Muscle layer of colon (tissue), 2 donors: Measurements from ENCODE around the gene TRO.

Experiments used
- H3K27ac ChIP-seq: one replicate; pipeline ENCODE4 v1.7.0; 2013; ENCODE audit warnings: low read depth, mild to moderate bottlenecking, low read length, moderate library complexity
- H3K27me3 ChIP-seq, 2 donors: one replicate each; pipeline ENCODE4 v1.7.0; 2013; ENCODE audit warnings: low read length in 2 of 2, mild to moderate bottlenecking in 2 of 2; ENCODE audit not compliant: insufficient read depth in 2 of 2, control insufficient read depth in 1 of 2
- H3K36me3 ChIP-seq: one replicate; pipeline ENCODE4 v1.7.0; 2013; ENCODE audit warnings: mild to moderate bottlenecking, low read length; ENCODE audit not compliant: insufficient read depth
- H3K4me1 ChIP-seq: one replicate; pipeline ENCODE4 v1.7.0; 2013; ENCODE audit warnings: mild to moderate bottlenecking, low read length; ENCODE audit not compliant: insufficient read depth
- H3K4me3 ChIP-seq, 2 donors: one replicate each; pipeline ENCODE4 v1.7.0; 2013; ENCODE audit warnings: low read length in 2 of 2, low read depth in 1 of 2, mild to moderate bottlenecking in 1 of 2, moderate library complexity in 1 of 2
- H3K9ac ChIP-seq: one replicate; pipeline ENCODE4 v1.7.0; 2013; ENCODE audit warnings: low read length
- H3K9me3 ChIP-seq: one replicate; pipeline ENCODE4 v1.7.0; 2013; ENCODE audit warnings: mild to moderate bottlenecking, low read length
- donor health status: abdominal sarcoma.
- donor health status: Adenocarcinoma of cecum.

The TRO gene, protein sequence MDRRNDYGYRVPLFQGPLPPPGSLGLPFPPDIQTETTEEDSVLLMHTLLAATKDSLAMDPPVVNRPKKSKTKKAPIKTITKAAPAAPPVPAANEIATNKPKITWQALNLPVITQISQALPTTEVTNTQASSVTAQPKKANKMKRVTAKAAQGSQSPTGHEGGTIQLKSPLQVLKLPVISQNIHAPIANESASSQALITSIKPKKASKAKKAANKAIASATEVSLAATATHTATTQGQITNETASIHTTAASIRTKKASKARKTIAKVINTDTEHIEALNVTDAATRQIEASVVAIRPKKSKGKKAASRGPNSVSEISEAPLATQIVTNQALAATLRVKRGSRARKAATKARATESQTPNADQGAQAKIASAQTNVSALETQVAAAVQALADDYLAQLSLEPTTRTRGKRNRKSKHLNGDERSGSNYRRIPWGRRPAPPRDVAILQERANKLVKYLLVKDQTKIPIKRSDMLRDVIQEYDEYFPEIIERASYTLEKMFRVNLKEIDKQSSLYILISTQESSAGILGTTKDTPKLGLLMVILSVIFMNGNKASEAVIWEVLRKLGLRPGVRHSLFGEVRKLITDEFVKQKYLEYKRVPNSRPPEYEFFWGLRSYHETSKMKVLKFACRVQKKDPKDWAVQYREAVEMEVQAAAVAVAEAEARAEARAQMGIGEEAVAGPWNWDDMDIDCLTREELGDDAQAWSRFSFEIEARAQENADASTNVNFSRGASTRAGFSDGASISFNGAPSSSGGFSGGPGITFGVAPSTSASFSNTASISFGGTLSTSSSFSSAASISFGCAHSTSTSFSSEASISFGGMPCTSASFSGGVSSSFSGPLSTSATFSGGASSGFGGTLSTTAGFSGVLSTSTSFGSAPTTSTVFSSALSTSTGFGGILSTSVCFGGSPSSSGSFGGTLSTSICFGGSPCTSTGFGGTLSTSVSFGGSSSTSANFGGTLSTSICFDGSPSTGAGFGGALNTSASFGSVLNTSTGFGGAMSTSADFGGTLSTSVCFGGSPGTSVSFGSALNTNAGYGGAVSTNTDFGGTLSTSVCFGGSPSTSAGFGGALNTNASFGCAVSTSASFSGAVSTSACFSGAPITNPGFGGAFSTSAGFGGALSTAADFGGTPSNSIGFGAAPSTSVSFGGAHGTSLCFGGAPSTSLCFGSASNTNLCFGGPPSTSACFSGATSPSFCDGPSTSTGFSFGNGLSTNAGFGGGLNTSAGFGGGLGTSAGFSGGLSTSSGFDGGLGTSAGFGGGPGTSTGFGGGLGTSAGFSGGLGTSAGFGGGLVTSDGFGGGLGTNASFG (N-terminal part only)

DNA sequence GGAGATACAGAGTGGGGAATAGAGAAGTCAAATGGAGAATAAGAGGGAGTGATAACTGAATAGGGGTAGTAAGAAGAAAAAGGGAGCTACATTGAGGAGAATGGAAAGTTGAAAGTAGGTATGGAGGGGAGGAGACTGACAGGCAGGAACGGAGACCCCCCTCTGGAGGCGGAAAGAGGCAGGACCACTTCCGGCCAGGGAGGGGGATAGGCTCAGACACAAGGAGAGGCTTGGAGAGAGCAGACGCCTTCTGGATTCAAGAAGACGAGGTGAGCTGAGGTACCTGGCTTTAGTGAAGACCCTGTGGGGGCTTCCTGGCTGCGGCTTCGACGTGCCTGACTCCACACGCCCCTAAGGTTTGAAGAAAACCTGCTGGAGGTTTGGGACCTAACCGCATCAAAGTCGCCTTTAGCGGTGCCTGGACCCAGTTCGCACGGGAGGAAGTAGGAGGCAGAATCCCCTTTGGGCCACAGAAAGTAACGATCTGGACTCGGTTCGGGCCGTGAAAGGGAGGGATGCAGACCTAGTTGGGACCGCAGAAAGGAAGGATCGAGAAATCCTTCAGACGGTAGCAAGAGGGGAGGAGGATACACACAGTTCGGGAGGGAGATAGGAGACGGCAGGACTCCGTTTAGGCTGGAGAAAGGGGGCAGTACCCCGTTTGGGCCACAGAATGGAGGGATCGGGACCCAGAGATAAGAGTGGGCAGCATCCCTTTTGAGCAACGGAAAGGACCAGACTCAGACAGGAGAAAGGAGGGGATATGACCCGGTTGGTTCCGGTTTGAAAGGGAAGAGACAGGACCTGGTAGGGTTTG lies at the start of gene TRO:
TRO (plus strand) TSS at position 215 of the 817 bp plus-strand sequence. CDS start 1,423 bp downstream, outside the sequence.
- no peaks in the 10 kb centered on the region for H3K4me1 ChIP-seq
- H3K27me3 ChIP-seq = peaks cover 0 to 9% of the 10 kb centered on the region in 2 donors
- H3K9me3 ChIP-seq = no peaks in the 10 kb centered on the region
- H3K4me3 ChIP-seq = peak within 1 kb of the TSS; percentile 50 to 63
- peak within 1 kb of the TSS; percentile 50 for H3K9ac ChIP-seq
- no peaks in the 10 kb centered on the region for H3K36me3 ChIP-seq
- H3K27ac ChIP-seq = peak within 1 kb of the TSS; percentile 34

DNA sequence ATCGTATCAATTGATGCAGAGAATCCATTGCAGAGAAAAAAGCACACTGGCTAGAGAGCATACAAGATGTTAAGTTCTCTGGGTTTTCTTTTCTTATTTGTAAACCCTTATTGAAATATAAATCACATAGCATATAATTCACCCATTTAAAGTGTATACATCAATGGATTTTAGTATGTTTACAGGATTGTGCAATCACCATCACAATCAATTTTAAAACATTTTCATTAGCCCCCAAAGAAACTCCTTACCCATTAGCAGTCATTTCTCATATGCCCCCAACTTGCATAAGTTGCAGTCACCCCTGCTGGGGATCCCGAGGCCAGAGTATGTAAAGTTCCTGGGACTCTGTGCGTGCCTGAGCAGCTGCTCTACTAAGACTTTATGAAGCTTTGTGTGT lies 34.9 kb upstream of the TRO start:
- H3K9ac ChIP-seq = no peak overlapping the region
- H3K27ac ChIP-seq = no peak overlapping the region

DNA sequence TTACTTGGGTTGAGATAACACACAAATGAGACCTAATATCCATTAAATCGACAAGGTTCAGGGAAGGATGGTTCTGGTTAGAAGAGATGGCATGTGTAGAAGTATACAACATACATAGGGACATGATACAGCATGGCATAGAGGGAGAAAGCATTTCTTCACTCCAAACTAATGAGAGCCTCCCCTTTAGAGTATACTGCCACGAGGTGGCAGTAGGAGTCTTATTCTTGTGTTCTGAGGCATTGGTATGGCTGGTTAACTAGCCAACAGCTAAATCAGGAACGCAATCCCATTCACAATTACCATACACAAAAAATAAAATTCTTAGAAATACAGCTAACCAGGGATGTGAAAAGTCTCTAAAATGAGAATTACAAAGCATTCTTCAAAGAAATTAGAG lies 29.1 kb upstream of the TRO start:
- peaks cover 0 to 4% of the 10 kb centered on the region in 2 donors for H3K27me3 ChIP-seq
- no peak overlapping the region for H3K27ac ChIP-seq
- no peaks in the 10 kb centered on the region for H3K4me1 ChIP-seq
- no peaks in the 10 kb centered on the region for H3K36me3 ChIP-seq
- H3K9me3 ChIP-seq = no peaks in the 10 kb centered on the region
- H3K4me3 ChIP-seq = no peak overlapping the region
- H3K9ac ChIP-seq = no peak overlapping the region

More for the DNA sequence above, 34.9 kb upstream of the TRO start:
- no peaks in the 10 kb centered on the region for H3K4me1 ChIP-seq
- H3K36me3 ChIP-seq = no peaks in the 10 kb centered on the region
- no peaks in the 10 kb centered on the region for H3K27me3 ChIP-seq
- no peak overlapping the region for H3K4me3 ChIP-seq
- H3K9me3 ChIP-seq = no peaks in the 10 kb centered on the region

DNA sequence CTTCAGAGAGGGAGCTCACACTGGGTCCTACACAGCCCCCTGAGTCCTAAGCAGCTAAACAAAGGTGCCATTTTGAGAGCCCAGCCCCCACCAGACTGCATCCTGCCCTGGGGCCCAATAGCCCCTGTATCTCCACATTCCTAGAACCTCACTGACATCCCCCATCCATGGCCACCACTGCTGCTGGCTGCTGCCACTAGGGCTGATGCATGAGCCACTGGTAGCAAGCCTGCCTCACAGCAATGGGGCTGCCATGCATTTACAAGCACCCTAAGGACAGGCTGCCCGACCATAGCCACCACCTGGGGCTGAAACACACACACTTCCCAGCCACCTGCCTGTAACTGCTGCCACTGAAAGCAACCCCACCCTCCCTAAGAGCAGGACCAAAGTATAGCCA lies 26.5 kb upstream of the TRO start:
- H3K36me3 ChIP-seq = no peaks in the 10 kb centered on the region
- H3K9me3 ChIP-seq = no peaks in the 10 kb centered on the region
- peaks cover 0 to 4% of the 10 kb centered on the region in 2 donors for H3K27me3 ChIP-seq
- H3K9ac ChIP-seq = no peak overlapping the region
- H3K4me1 ChIP-seq = no peaks in the 10 kb centered on the region
- H3K27ac ChIP-seq = no peak overlapping the region
- no peak overlapping the region for H3K4me3 ChIP-seq

DNA sequence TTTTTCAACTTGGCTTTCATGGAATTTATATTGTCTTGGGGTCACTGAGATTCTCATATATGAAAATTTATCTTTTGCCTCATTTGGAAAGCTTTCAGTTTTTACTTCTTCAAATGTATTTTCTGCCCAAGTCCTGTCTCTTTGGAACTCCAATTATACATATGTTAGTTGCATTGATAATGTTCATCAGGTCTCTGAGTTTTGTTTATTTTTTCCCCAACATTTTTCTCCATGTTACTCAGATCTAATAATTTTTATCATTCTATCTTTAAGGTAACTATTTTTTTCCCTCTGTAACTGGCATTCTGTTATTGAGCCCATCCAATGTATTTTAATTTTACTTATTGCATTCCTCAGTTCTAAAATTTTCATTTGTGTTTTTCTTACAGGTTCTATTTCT lies 10.7 kb upstream of the TRO start:
- H3K36me3 ChIP-seq = no peaks in the 10 kb centered on the region
- no peaks in the 10 kb centered on the region for H3K4me1 ChIP-seq
- no peak overlapping the region for H3K9ac ChIP-seq
- H3K4me3 ChIP-seq = no peak overlapping the region
- H3K9me3 ChIP-seq = no peaks in the 10 kb centered on the region
- no peaks in the 10 kb centered on the region for H3K27me3 ChIP-seq
- no peak overlapping the region for H3K27ac ChIP-seq

DNA sequence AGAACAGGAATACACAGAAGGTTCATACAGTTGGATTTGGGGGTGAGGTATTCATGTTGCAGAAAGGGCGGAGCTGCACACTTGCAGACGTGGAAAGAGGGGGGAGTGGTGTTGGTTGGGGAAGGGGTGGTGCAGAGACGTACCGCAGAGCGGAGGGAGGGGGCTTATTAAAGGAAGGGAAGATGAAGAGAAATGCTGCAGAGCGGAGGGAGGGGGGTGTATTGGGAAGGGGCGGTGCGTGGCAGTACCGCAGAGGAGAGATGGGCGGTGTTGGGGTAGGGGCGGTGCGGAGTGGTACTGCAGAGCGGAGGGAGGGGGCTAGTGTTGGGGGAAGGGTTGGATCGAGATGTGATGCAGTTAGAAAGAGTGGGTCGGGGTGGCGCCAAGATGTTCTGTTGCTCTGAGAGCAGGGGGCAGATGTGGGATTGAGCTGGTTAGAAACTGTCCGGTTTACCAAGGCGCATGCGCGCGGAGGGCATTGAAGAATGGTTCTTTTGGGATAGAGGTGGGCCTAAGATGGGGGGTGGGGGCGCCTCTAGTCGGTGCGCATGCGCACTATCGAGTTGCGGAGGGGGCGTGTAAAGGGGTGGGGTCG lies 900 bp downstream of the TRO start:
- H3K9me3 ChIP-seq = no peaks in the 10 kb centered on the region
- H3K4me1 ChIP-seq = no peaks in the 10 kb centered on the region
- no peaks in the 10 kb centered on the region for H3K36me3 ChIP-seq
- H3K27ac ChIP-seq = peak overlapping the region; percentile 34
- H3K9ac ChIP-seq = peak overlapping the region; percentile 50
- H3K4me3 ChIP-seq = peak overlapping the region; percentile 50 to 63
- H3K27me3 ChIP-seq = peaks cover 0 to 9% of the 10 kb centered on the region in 2 donors

DNA sequence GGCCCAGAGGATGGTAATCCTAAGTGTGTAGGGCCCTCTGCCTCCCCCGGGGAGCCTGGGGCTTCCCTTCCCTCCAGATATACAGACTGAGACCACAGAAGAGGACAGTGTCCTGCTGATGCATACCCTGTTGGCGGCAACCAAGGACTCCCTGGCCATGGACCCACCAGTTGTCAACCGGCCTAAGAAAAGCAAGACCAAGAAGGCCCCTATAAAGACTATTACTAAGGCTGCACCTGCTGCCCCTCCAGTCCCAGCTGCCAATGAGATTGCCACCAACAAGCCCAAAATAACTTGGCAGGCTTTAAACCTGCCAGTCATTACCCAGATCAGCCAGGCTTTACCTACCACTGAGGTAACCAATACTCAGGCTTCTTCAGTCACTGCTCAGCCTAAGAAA lies 1.9 kb downstream of the TRO start:
- Histone ChIP-seq H3K36me3 (no peaks in the 10 kb centered on the region), H3K9ac (no peak overlapping the region), H3K4me3 (no peak overlapping the region), H3K4me1 (no peaks in the 10 kb centered on the region), H3K9me3 (no peaks in the 10 kb centered on the region), H3K27me3 (peaks cover 0 to 9% of the 10 kb centered on the region in 2 donors), H3K27ac (no peak overlapping the region)

DNA sequence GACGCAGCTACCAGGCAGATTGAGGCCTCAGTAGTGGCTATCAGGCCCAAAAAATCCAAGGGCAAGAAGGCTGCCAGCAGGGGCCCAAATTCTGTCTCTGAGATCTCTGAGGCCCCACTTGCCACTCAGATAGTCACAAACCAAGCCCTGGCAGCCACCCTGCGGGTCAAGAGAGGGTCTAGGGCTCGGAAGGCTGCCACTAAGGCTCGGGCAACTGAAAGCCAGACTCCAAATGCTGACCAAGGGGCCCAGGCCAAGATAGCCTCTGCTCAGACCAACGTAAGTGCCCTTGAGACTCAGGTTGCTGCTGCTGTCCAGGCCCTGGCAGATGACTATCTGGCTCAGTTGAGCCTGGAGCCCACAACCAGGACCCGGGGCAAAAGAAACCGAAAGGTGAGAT lies 2.8 kb downstream of the TRO start:
- peaks cover 0 to 9% of the 10 kb centered on the region in 2 donors for H3K27me3 ChIP-seq
- no peak overlapping the region for H3K9ac ChIP-seq
- H3K9me3 ChIP-seq = peaks cover 5% of the 10 kb centered on the region
- no peaks in the 10 kb centered on the region for H3K36me3 ChIP-seq
- H3K4me1 ChIP-seq = no peaks in the 10 kb centered on the region
- no peak overlapping the region for H3K27ac ChIP-seq
- no peak overlapping the region for H3K4me3 ChIP-seq

DNA sequence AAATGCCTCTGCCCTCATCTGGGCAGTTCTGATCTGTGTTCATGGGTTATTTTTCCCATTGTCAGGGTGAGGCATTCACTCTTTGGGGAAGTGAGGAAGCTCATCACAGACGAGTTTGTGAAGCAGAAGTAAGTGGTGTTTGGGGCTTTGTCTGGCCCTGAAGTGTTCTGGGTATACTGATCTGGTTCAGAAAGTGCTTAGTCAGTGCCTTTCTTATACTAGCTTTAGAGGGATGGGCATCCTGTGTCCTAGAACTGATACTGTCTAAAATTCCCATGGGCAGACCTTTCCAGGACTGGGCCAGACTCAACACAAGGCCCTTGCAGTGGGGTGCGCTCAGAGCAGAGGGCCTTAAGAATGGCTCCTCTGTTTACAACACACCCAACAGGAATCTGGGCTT lies 6.4 kb downstream of the TRO start:
- Histone ChIP-seq H3K4me1 (no peaks in the 10 kb centered on the region), H3K9ac (no peak overlapping the region), H3K4me3 (no peak overlapping the region), H3K36me3 (no peaks in the 10 kb centered on the region), H3K27ac (no peak overlapping the region), H3K9me3 (peaks cover 5% of the 10 kb centered on the region), H3K27me3 (peaks cover 0 to 9% of the 10 kb centered on the region in 2 donors)

DNA sequence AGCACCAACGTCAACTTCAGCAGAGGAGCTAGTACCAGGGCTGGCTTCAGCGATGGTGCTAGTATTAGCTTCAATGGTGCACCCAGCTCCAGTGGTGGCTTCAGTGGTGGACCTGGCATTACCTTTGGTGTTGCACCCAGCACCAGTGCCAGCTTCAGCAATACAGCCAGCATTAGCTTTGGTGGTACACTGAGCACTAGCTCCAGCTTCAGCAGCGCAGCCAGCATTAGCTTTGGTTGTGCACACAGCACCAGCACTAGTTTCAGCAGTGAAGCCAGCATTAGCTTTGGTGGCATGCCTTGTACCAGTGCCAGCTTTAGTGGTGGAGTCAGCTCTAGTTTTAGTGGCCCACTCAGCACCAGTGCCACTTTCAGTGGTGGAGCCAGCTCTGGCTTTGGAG lies 8.3 kb downstream of the TRO start:
- no peak overlapping the region for H3K4me3 ChIP-seq
- H3K4me1 ChIP-seq = no peaks in the 10 kb centered on the region
- H3K9ac ChIP-seq = no peak overlapping the region
- H3K27ac ChIP-seq = no peak overlapping the region
- no peaks in the 10 kb centered on the region for H3K36me3 ChIP-seq
- peaks cover 5% of the 10 kb centered on the region for H3K9me3 ChIP-seq
- H3K27me3 ChIP-seq = no peaks in the 10 kb centered on the region
